PFSK-1 (cell line): ENCODE results near the gene LMO2.

ENCODE experiments used
- FOXP2 ChIP-seq: optimal IDR thresholded peaks from 2 replicates; pipeline ENCODE3; 2011; ENCODE audit warnings: borderline replicate concordance, control low read depth, inconsistent platforms; ENCODE audit not compliant: insufficient read depth; ENCODE audit errors: extremely low read length, extremely low read depth
- POLR2AphosphoS5 ChIP-seq: IDR thresholded peaks from 2 replicates; pipeline ENCODE4 v1.6.1; 2012; ENCODE audit warnings: low read depth, mild to moderate bottlenecking, control low read depth, low read length, moderate library complexity
- REST ChIP-seq, 2 experiments: IDR thresholded peaks; 2 replicates each; pipeline versions ENCODE4 v1.6.1 to v1.8.0; 2011 to 2012; ENCODE audit warnings: low read depth in 2 of 2, low read length in 2 of 2, control low read depth in 1 of 2, inconsistent platforms in 1 of 2, mild to moderate bottlenecking in 1 of 2, moderate library complexity in 1 of 2; ENCODE audit not compliant: insufficient read depth in 1 of 2
- SIN3A ChIP-seq: IDR thresholded peaks from 2 replicates; pipeline ENCODE4 v1.6.1; 2012; ENCODE audit warnings: mild to moderate bottlenecking, low read length, moderate library complexity, borderline replicate concordance; ENCODE audit not compliant: insufficient read depth
- TAF1 ChIP-seq: IDR thresholded peaks from 2 replicates; pipeline ENCODE4 v1.6.1; 2012; ENCODE audit warnings: low read length, control low read depth, borderline replicate concordance; ENCODE audit not compliant: insufficient read depth

The LMO2 gene

GRCh38 chr11:33879375-33879774, 12.5 kb downstream of the LMO2 start:
- TF ChIP-seq FOXP2, result no peak
- TF ChIP-seq POLR2AphosphoS5, result no peak
- TF ChIP-seq SIN3A, result no peak
- no peak for TF ChIP-seq TAF1
- TF ChIP-seq REST (IDR thresholded peaks at IDR 0.05; ENCODE audit: insufficient read depth in 1 of 2, low read depth in 2 of 2, low read length in 2 of 2), result no peak

- no peak for TF ChIP-seq REST (IDR thresholded peaks at IDR 0.05; ENCODE audit: insufficient read depth in 1 of 2, low read depth in 2 of 2, low read length in 2 of 2)
- TF ChIP-seq TAF1, result no peak
- TF ChIP-seq POLR2AphosphoS5, result no peak
- TF ChIP-seq FOXP2, result no peak
- no peak for TF ChIP-seq SIN3A
Observed at GRCh38 chr11:33877038-33877437, 14.8 kb downstream of the LMO2 start.

DNA sequence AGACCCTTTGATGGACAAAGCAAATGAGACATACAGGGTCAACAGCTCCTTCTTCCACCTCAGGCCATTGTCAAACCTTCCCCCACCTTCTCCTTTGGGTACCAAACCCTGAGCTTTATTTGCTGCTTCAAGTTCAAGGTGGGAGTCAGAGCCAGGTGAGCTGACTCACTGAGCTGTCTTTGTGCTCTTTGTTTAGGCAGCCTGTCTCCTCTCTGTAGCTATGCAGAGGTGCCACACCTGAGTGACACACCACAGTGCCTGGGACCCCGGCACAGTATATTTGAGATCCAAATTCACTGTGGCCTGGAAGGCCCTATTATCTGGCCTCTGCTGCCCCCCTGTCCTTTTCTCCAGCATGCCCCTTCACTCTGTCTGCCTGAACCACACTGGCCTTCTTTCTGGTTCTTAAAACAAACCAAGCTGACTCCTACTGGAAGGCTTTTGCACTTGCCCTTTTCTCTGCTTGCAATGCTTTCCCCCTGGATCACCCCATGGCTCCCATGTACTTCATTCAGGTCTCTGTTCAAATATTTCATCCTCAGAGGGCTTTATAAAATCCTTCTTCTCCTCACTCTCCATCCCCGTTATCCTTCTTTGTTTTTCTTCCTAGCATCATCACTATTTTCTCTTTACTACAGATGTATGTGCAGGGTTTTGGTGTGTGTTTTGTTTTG, 16.1 kb downstream of the LMO2 start:
- TF ChIP-seq FOXP2 (no peak), REST (IDR thresholded peaks at IDR 0.05; ENCODE audit: insufficient read depth in 1 of 2, low read depth in 2 of 2, low read length in 2 of 2) (no peak), TAF1 (no peak), SIN3A (no peak), POLR2AphosphoS5 (no peak)

DNA sequence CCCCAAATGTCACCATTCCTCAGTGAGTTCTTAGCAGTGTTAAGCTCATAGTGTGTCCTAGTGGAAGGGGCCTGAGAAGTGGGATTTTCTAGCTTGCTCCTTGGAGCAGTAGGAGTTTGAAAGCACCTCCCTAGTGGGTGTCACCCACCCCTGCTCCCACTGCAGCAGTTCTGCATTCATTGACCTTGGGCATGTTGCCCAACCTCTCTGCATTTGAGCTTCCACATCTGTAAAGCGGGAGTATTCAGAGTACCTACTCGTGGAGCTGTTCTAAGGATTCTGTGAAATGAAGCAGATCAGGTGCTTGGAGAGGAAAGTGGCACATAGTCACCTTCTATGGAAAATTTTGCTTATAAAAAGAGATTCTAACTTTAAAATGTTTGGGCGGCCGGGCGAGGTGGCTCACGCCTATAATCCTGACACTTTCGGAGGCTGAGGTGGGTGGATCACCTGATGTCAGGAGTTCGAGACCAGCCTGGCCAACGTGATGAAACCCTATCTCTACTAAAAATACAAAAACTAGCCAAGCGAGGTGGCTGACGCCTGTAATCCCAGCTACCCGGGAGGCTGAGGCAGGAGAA, 16.9 kb downstream of the LMO2 start:
- TF ChIP-seq POLR2AphosphoS5 (no peak), SIN3A (no peak), FOXP2 (no peak), REST (IDR thresholded peaks at IDR 0.05; ENCODE audit: insufficient read depth in 1 of 2, low read depth in 2 of 2, low read length in 2 of 2) (no peak), TAF1 (no peak)

GRCh38 chr11:33874433-33874832, 17.4 kb downstream of the LMO2 start:
- no peak for TF ChIP-seq TAF1
- TF ChIP-seq SIN3A, result no peak
